HG03432 (cell line): Measurements from ENCODE around the gene GNPAT.

Experiments used
- ATAC-seq: cut with Tn5 transposase; IDR thresholded peaks from one replicate; pipeline ENCODE4 v1.9.1; 2021; ENCODE audit warnings: mild to moderate bottlenecking, moderate library complexity; ENCODE audit not compliant: unreplicated experiment

Gene GNPAT

DNA sequence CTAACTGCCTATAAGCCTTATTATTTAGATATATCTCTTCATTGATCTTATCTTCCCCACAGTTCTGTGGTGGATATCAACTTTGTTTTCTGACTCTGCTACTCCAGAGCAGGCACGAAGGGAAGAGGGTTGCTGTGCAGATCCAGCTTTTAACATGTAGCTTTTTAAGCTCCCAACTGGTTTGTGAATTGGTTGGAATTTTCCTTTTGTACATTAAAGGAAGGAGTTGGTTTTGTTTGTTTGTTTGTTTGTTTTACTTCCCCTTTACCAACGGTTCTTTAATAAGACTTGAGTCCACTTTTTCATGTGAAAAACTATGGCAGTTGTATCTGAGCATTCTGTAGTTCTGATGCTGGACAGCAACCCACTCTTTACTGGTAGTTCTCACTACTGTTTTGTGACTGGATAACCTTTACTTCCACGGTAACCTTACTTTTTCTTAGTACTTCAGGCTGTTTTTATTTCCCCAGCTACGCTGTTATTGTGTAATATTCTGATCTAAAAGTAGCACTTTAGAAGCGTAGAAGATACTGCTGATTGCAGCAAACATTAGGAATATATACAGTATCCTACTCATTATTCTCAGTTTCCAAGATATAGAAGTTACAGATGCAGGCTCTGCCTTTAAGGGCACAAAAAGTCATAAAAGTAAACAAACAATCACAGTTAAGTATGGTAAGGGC, 1.6 kb downstream of the GNPAT start:
- ATAC-seq, result no peak

DNA sequence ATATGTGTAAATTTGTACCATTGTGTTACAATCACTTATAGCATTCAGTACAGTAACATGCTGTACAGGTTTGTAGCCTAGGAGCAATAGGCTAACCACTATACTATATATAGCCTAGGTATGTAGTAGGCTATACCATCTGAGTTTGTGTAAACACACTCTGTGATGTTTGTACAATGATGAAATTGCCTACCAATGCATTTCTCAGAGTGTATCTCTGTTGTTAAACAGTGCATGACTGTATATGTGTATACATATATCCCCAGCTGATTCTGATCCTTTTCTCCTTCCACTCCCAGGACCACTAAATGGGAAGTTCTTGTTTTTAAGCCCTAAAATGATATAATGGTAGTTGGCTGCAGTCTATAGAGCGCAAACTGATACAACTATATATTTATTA, 7.8 kb downstream of the GNPAT start:
- no peak for ATAC-seq

DNA sequence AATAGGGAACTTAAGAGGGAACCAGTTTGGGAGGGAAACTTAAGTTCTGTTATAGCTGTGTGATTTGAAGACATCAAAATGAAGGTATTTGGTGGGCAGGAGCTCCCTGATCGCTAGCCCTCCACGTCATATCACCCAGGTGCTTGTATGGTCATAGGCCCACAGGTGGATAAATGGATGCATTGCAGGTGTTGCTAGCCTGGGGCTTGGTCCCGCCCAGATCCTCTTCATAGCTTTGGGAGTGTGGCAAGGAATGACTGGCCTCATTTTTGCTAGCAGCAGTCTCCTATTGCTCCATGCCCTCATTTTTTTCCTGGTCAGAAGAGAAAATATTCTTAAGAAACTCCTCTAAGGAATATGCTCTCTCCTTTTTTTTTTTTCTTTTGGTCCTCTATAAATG, 11.3 kb downstream of the GNPAT start:
- ATAC-seq, result no peak

DNA sequence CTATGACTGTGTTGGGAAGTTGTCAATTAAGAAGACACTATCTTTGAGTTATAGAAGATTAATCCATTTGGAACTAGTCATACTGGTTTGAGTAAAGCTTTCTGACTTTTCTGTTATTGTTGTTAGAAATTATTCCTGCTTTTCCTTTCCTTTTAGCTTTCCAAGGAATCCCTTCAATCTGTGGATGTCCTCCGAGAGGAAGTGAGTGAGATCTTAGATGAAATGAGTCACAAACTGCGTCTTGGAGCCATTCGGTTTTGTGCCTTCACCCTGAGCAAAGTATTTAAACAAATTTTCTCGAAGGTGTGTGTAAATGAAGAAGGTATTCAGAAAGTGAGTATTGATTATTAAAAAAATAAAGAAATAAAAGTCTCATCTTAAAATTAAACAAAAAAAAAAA, 19.3 kb downstream of the GNPAT start:
- ATAC-seq, result no peak

DNA sequence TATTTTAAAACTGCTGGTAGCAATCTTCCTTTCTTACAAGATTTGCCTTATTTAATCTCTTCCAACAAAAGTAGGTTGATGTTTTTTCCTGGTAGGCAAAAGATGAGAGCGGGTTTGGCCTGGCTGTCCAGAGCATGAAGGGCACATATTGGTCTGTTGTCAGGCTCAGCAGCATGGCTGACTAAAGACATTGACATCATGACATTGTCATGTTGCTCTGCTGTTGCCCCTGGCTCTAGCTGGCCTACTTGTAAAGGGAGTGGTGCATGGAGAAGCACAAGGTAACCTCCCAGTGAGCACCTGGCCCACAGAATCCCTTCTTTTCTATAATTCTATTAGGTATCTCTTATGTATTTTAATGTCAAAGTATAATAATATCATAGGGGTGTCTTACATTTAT, 23.6 kb downstream of the GNPAT start:
- ATAC-seq, result no peak

DNA sequence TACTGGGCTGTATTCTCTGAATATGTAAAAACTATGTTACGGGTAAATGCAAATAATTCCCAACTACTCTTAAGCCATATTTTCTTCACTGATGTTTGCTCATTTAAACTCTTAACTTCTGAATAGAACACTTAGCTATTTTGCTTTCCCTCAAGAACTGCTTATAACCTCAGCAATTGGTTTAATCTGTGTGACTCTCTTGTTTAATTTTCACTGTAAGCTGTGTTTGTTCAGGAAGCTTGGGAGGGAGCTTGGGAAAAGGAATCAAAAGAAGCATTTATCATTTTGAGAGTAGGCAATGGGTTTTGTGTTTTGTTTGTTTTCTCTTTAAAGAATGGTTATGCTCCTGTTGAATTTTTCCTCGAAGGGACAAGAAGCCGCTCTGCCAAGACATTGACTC, 24.4 kb downstream of the GNPAT start:
- ATAC-seq, result no peak

DNA sequence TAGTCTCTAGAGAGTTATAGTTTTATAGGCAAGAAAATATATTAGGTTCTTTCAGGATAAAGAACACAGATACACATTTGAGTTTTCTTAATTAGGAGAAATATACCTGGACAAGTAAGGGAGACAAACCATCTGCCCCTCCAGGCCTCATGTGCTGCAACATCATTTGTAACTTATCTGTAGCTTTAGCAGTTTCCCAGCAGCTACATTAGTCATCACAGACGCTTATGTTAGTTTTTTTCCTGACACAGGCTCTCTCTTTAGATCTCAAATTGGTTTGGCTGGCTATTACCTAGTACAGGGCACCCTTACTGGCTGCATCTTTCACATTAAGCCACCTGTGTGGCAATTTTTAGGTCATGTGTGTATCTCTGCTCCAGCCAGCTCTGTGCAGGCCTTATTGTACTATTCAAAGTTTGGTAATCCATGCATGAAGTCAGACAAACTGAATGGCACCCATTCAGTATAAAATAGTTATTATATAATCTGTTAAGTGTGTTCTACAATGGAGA, 25.9 kb downstream of the GNPAT start:
- no peak for ATAC-seq

DNA sequence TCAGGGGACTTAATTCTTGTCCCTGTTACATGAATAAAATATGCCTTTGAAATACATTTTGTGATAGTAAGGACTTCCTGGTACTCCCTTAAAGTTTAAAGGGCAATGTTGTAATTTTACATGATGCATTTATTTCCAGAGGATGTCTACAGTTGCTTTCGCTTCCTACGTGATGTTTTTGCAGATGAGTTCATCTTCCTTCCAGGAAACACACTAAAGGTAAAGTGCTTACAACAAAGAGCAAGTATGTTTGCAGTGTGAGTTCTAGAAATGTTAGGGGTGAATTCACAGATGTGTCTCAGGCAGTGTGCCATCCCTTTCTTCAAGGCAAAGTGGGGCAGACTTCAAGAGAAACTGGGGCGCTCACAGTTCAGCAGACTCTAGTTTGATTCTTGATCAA, 31.2 kb downstream of the GNPAT start:
- no peak for ATAC-seq

DNA sequence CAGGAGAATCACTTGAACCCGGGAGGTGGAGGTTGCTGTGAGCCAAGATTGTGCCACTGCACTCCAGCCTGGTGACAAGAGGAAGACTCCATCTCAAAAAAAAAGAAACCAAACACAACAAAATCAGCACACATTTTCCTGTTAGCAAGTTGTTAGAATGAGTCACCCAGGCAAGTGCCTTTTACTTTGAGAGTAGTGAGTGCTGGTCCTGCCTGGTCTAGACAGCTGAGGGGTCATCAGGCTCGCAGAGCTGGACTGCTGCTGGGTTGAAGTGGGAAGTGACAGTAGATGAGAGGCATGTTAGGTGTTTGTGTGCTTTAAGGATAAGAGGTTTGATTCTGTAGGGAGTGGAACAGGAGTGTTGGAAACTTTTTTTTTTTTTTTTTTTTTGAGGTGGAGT, 31.9 kb downstream of the GNPAT start:
- no peak for ATAC-seq

DNA sequence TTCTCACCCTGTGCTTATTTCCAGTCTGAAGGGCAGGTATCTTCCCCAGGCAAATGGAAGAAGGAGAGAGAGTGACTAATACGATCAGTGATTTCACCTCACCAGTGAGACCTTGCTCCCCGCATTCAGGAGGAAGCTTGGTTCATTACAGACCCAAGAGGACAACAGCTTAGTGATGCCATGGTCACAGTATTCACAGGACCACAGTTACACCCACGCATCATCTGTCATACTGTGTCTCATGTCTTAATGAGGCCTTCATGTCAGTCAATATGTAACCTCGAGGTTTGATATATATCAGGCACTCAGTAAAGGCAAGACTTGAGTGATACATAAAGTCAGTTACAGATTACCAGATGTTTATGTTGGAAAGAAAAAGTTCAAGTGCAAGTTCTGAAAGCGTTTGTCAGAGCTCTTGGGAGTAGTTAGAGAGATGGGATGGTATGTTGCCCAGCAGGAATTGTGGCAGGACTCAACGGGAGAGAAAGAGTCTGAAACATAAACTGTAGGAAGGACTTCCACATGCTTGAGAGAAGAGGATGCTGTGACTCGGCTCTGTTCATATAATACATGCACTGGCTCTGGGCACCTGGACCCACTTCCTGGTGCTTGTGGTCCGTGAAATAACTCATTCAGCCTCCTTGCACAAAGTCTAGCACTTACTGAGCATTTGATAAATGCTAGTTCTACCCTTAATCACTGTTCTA, 33.3 kb downstream of the GNPAT start:
- no peak for ATAC-seq

DNA sequence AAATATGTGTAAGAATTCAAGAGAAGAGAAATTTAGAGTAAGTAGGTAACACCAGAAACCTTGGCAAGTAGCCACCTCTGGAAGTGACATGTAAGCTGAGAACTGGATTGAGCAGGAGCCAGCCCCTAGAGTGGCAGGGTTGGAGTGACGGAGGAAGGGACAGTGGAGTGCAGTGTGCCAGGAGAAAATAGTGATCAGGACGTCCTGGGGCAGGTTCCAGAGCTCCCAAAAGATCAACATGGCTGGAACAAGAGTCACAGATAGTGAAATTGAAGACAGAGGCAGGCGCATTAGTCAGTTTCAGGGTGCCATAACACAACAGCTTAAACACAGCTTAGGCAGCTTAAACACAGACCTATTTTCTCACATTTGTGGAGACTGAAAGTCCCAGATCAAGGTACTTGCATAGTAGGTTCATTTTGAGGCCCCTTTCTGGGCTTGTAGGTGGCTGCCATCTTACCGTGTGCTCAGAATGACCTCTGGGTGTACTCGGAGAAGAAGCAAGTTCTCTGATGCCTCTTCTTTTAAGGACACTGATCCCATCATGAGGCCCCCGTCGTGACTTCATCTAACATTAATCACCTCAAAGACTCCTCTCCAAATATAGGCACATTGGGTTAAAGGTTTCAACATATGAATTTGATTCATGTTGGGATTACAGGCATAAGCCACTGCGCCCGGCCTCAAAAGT, 37.2 kb downstream of the GNPAT start:
- no peak for ATAC-seq

DNA sequence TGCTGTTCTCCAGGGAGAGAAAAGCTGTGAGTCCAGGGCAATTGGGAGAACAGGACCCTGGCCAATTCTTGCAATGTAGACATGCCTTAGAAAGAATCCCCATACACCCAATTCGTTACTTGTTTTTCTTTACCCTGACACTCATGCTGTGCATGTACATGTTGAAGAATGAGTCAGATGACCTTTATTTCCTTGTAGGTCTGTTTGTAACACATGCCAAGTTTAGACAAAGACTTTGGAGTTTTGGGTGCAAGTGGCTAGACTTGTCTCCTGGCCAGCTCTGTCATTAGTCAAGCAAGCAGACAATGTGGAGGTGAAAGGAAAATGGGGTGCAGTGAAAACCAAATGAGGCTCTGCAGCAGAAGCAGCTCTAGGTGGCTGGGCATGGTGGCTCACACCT, 38.1 kb downstream of the GNPAT start:
- ATAC-seq, result no peak

DNA sequence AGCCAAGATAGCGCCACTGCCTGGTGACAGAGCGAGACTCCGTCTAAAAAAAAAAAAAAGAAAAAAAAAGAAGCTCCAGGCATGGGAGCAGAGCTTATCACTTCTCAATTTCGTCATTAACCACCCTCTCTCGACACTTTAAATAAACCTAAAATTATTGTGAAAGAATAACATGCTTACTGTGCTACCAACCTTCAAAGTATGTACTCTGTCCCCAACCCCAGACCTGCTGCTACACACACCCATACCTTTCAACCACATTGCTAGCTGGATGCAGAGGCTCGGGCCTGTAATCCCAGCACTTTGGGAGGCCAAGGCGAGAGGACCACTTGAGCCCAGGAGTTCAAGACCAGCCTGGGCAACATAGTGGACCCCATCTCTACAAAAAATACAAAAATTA, 38.7 kb downstream of the GNPAT start:
- no peak for ATAC-seq

DNA sequence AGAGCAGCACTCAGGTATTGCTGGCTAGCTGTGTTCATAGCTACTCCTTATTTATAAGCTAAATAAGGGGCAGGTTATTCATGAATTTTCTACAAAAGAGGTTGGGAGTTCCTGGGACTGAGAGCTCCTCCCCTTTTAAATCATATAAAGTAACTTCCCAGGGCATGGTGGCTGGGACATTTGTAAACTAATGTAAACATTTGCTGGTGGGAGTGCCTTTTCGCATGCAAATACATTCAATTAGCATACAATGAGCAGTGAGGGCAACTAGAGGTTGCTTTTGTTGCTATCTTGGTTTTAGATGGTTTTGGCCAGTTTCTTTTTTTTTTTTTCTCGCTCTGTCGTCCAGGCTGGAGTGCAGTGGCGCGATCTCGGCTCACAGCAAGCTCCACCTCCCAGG, 43.4 kb downstream of the GNPAT start:
- ATAC-seq, result no peak

DNA sequence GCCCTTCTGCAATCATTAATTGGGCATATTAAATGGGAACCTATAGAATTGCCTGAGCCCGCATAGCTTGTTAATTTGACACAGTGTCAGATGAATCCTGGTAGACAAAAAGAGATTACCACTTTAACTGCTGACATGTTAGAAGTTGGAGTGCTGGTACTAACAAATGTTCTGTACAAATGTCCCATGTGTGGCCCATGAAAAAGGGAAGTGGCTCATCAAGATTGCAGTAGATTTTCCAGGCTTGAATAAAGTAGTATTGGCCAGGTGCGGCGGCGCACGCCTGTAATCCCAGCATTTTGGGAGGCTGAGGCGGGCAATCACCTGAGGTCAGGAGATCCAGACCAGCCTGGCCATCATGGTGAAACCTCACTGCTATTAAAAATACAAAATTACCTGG, 45.6 kb downstream of the GNPAT start:
- ATAC-seq, result no peak

DNA sequence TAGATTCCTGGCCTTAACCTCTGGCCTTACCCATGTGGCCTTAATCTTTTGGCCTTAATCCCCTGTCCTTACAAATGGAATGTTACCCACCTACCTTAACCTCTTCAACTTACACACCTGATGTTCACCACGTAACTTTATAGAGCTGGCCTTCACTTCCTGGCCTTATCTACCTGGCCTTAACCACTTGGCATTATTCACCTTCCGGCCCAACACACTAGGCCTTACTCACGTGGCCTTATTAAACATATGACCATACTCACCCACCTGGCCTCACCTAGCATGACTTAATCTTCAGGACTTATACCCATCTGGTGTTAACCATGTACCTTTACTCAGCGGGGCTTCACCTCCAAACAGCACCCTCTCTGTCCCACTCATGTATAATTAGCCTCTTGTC, 54.9 kb downstream of the GNPAT start:
- ATAC-seq, result no peak

DNA sequence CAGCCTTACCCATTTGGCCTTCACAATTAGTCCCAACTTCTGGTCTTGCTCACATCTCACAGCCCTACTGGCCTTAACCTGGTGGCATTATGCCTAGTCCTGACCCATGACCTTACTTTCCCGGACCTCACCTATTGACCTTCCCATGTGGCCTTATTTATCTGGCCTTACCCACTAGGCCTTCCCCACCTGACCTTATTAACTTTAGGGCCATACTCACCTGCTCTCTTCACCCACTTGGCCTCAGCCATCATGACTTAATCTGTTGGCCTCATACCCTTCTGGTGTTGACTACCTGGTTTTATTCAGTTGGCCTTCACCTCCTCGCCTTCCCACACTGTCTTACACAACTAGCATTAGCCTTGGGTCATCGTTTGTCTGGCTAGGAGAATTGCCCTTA, 61.0 kb downstream of the GNPAT start:
- no peak for ATAC-seq

DNA sequence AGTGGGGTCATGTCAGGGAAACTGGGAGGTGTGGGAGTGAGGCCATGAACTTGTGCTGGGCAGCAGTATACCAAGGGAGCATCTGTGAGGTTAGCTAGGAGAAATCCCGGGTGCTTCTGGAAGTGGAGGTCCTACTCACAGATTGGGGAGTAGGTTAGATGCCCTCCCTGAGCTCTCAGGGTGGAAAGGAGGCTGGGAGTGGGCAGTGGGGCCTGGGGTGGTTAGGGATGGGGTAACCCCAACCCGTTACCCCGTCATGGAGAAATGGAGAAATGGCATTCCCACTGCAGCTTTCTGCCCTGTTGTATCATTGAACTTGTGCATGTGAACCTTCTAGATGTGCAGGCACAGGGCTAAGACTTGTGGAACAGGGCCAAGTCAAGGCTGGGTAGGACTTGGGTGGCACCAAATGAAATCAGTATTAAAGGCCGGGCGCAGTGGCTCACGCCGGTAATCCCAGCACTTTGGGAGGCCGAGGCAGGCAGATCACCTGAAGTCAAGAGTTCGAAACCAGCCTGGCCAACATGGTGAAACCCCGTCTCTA, 69.5 kb downstream of the GNPAT start:
- ATAC-seq, result no peak

DNA sequence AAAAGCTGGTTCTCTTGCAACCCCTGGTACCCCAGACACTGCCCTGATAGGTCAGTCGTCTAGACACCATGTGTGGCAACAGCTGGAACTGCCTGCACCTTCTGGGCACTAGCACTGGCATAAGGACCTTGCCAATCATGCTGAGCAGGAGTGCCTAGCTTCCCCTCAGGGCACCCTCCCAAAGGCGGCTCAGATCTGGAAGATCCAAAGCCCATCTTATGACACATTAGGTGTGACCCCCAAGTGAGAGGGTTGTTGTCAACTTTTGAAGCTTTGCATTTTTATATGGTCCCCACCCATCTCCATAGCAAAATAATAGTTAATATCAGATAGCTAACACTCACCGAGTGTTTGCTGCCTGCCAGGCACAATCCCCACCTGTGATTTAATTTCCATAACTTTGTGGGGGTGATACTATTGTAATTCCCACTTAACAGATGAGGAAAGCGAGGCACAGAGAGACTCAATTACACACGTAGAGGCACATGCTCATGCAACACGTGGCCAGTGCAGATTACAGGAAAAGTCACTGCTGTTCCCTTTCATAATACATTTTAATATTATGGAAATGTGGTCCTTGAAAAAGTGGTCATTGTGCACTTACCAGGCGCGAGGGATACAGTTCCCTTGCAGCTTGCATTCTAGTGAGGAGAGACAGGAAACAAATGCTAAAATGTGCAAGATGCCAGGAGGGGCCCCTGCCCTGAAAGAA, 70.9 kb downstream of the GNPAT start:
- no peak for ATAC-seq

DNA sequence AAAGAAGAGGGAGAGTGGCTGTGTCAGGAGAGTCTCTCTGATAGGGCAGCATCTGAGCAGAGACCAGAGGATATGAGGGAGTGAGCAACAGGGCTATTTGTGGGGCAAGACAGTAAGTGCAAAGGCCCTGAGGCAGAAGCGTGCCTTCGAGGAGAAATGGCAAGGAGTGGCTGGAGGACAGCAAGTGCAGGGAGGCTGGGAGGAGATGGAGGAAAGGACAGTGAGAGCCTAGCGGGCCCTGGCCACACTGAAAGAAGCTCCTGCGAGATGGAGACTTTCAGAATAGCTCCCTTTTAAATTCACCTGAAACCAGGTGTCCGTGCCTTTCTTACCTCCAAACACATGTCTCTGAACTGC, 71.4 kb downstream of the GNPAT start:
- ATAC-seq, result no peak

DNA sequence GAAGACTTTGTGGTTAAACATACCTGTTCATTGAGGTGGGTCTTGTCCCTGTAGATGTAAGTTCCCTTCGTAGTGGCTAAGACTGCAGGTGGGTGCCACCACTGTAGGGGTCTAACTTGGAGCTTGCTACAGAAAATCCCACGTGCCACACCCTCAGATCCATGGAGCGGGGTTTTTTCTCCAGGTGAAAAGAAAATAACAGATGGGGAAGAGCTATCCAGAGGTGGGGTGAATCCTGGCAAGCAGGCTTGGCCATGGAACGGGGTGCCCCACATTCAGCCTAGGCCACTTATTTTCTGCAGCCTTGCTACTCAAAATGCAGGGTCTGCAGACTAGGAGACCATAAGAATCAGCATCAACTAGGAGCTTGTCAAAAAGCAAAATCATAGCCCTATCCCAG, 72.6 kb downstream of the GNPAT start:
- ATAC-seq, result no peak
